NT2/D1 (cell line): Measurements from ENCODE around the gene TRIM42.

Source experiments
- SUZ12 ChIP-seq: IDR thresholded peaks from 2 replicates; pipeline ENCODE4 v1.6.1; 2011; ENCODE audit not compliant: insufficient read length, insufficient read depth; ENCODE audit errors: extremely low read depth
- YY1 ChIP-seq: IDR thresholded peaks from 2 replicates; pipeline ENCODE4 v1.6.1; 2011; ENCODE audit not compliant: insufficient read length, insufficient read depth
- ZNF274 ChIP-seq: IDR thresholded peaks from 2 replicates; pipeline ENCODE4 v1.6.1; 2011; ENCODE audit warnings: mild to moderate bottlenecking, low read depth, low read length

DNA sequence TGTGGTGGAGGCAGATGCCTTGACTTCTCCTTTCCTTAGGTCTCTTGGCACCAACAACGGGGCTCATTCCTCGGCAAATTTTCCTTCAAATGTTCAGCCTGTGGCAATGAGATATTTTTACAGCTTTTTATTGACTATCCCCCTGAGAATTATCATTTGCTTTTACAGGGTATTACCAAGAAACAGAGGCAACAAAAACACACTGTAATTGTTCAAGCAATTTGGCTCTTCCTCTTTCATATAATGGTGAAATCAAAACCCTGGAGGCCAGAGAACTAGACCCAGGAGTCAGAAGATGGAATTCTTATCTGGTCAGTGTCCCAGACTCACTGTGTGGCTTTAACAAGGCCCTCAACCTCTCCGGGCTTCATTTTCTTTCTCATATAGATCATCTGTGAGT is 40.1 kb downstream of the TRIM42 start:
- TF ChIP-seq YY1, result no peak
- TF ChIP-seq ZNF274, result no peak
- no peak for TF ChIP-seq SUZ12
